GM12878 (cell line): ENCODE measurements around the gene CRTC1.

Experiments used
- BRCA1 ChIP-seq: IDR thresholded peaks from 2 replicates; pipeline ENCODE4 v1.6.1; 2011; ENCODE audit warnings: low read depth, low read length, improper control_type of control experiment
- CBFB ChIP-seq: IDR thresholded peaks from 2 replicates; pipeline ENCODE4 v1.6.1; 2016; ENCODE audit warnings: antibody characterized with exemption, low read depth
- EP300 ChIP-seq, 2 experiments: fragments of 150-350 bp in 1 of 2; IDR thresholded peaks; 2 replicates each; pipeline ENCODE4 v1.6.1; 2011 to 2012; ENCODE audit warnings: low read depth in 2 of 2, low read length in 2 of 2, borderline replicate concordance in 1 of 2, improper control_type of control experiment in 1 of 2, inconsistent platforms in 1 of 2; ENCODE audit not compliant: control insufficient read depth in 1 of 2
- GABPA ChIP-seq: IDR thresholded peaks from 2 replicates; pipeline ENCODE4 v1.6.1; 2014; ENCODE audit warnings: antibody characterized with exemption, low read depth, mild to moderate bottlenecking, inconsistent platforms
- JUNB ChIP-seq: IDR thresholded peaks from 2 replicates; pipeline ENCODE4 v1.6.1; 2016; ENCODE audit warnings: antibody characterized with exemption, mild to moderate bottlenecking
- MXI1 ChIP-seq: fragments of 150-350 bp; IDR thresholded peaks from 2 replicates; pipeline ENCODE4 v1.6.1; 2011; ENCODE audit warnings: low read depth, mild to moderate bottlenecking, inconsistent platforms, low read length, improper control_type of control experiment
- PAX5 ChIP-seq: IDR thresholded peaks from 2 replicates; pipeline ENCODE4 v1.6.1; 2011; ENCODE audit warnings: low read depth, low read length, borderline replicate concordance
- PML ChIP-seq: IDR thresholded peaks from 2 replicates; pipeline ENCODE4 v1.6.1; 2012; ENCODE audit warnings: low read length, inconsistent platforms
- POLR2A ChIP-seq: IDR thresholded peaks from 2 replicates; pipeline ENCODE4 v1.6.1; 2011; ENCODE audit warnings: low read depth, mild to moderate bottlenecking, low read length
- POLR2AphosphoS5 ChIP-seq: IDR thresholded peaks from 2 replicates; pipeline ENCODE4 v1.6.1; 2011; ENCODE audit warnings: mild to moderate bottlenecking, low read length, inconsistent platforms
- RAD21 ChIP-seq: IDR thresholded peaks from 2 replicates; pipeline ENCODE4 v1.6.1; 2011; ENCODE audit warnings: mild to moderate bottlenecking, low read depth, low read length, moderate library complexity; ENCODE audit not compliant: insufficient read depth
- TAF1 ChIP-seq: IDR thresholded peaks from 2 replicates; pipeline ENCODE4 v1.6.1; 2011; ENCODE audit warnings: mild to moderate bottlenecking, low read depth, low read length, borderline replicate concordance
- TCF12 ChIP-seq: IDR thresholded peaks from 2 replicates; pipeline ENCODE4 v1.6.1; 2011; ENCODE audit warnings: low read depth, mild to moderate bottlenecking, low read length
- TCF7 ChIP-seq: IDR thresholded peaks from 2 replicates; pipeline ENCODE4 v1.6.1; 2014; ENCODE audit warnings: antibody characterized with exemption, borderline replicate concordance

- TF ChIP-seq CBFB, result no peak
- TF ChIP-seq PAX5, result no peak
- no peak for TF ChIP-seq RAD21
- TF ChIP-seq POLR2A, result no peak
- no peak for TF ChIP-seq GABPA
- no peak for TF ChIP-seq POLR2AphosphoS5
- no peak for TF ChIP-seq BRCA1
- TF ChIP-seq EP300 (IDR thresholded peaks at IDR 0.05; ENCODE audit: borderline replicate concordance in 1 of 2, control insufficient read depth in 1 of 2, low read depth in 2 of 2, low read length in 2 of 2), result no peak
- no peak for TF ChIP-seq TCF7
- TF ChIP-seq TAF1, result no peak
- no peak for TF ChIP-seq PML
- no peak for TF ChIP-seq JUNB
- no peak for TF ChIP-seq TCF12
- no peak for TF ChIP-seq MXI1
Measured at GRCh38 chr19:18687740-18688465, 4.4 kb downstream of the CRTC1 start.
